GM19239 (cell line): ENCODE results near the gene SUMO1.
"Not testable (repeated sequence)": the region's sequence is repeated elsewhere in the genome, so short reads cannot be mapped to it uniquely, and the experiment has no call there.

Source experiments
- DNase-seq: peaks from one replicate; pipeline ENCODE4 v3.0.0; 2011; ENCODE audit warnings: low spot score; ENCODE audit not compliant: insufficient read length
- FAIRE-seq: peaks from 2 replicates; lab custom pipeline; 2011; peaks lifted over from hg19 to GRCh38; lab: Jason Lieb, UNC

The SUMO1 gene

DNA sequence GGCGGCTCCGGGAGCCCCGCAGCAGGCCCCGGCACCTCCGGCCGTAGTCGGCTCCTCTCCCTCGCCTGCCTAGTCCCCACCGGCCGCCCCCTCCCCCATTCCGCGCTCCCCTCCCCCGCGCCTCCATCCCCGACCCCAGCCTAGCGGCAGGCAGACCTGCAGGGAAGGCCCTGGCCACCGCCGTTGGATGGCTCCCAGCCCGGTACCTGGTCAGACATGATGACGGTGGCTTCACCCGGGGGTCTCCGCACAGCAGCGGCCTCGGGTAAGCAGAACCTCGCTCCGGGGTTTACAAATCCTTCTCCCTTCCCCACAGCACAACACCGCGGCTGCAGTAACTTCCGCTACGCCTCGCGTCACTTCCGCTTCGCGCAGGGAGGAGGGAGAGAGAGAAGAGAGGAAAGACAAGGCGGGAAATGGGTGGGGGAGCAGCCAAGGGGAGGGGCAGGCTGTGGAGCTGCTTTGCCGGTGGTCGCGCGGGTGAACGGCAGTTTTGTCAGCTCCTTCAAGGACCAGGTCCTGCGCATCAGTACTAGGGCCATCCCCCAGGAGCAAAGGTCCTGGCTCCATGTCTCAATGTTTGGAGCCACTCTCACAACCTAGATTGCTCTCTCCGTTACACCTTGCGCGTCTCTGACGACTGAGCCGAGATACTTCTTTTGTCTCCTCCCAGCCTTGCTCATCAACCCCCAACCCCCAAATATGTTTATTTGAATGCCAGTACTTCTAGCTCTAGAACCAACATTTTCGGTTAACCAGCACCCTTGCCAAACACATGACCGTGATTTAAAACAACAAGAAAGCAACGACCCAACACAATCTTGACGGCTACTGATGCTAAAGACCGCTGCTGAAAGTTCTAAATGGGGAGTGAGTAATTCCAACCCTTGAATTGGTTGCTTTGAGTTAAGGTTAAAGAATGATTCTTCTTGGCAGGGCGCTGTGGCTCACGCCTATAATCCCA lies at the start of gene SUMO1:
SUMO1 (minus strand) TSS at position 364 of the 964 bp plus-strand sequence; CDS start at position 218, 146 bp downstream.
- peak; percentile 83 for DNase-seq
- peak; percentile 92 for FAIRE-seq

GRCh38 chr2:202286595-202286994 lies 48.2 kb upstream of the SUMO1 start:
- FAIRE-seq (no peak), DNase-seq (no peak)

GRCh38 chr2:202278944-202279343 lies 40.5 kb upstream of the SUMO1 start:
- no peak for DNase-seq
- peak; percentile 52 for FAIRE-seq

DNA sequence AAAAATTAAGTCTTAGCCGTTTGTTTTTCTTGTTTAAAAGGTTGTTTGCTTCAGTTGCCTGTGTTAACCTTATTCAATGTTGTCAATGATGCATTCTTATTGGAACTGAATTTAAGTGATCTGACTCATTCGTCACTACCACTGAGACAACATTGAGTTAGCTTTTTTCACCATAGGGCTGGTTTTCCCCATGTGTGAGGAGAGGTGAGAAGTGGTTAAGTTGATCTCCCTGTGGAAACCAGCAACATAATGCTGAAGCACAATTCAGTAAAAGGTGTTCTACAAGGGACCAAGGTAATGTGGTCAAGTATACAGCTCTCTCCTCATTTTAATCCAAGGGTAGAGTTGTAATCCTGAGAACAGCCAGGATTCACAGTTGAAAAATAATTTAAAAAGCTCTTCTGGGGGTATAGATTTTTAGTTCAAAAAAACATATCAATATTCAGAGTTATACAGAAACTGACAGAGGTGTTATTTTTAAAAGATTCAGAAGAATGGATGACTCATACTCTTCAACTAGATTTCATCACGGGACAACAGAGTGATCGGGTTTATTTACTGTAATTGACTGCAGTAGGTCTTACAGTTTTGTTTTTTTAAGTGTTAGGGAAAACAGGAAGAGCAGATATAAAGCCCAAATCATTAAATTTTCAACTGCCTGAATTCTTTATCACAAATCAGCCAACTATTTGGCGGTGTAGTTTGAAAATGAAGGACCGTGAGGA lies 39.8 kb upstream of the SUMO1 start:
- DNase-seq (no peak), FAIRE-seq (peak; percentile 61)

- not testable (repeated sequence) for FAIRE-seq
These were observed 37.8 kb upstream of the SUMO1 start for GRCh38 chr2:202276078-202276720.

GRCh38 chr2:202270487-202270886 lies 32.1 kb upstream of the SUMO1 start:
- DNase-seq (no peak), FAIRE-seq (no peak)

More at GRCh38 chr2:202276078-202276720, 37.8 kb upstream of the SUMO1 start:
- DNase-seq = not testable (repeated sequence)

GRCh38 chr2:202269585-202269984 lies 31.2 kb upstream of the SUMO1 start:
- FAIRE-seq (peak; percentile 64), DNase-seq (no peak)

GRCh38 chr2:202267495-202267894 lies 29.1 kb upstream of the SUMO1 start:
- FAIRE-seq = peak; percentile 75
- no peak for DNase-seq

GRCh38 chr2:202265467-202266277 lies 27.3 kb upstream of the SUMO1 start, which contains the start of gene NOP58:
Gene NOP58, plus strand, starts transcription at chr2:202265763. Its CDS starts 179 bp downstream, at chr2:202265942.
- FAIRE-seq (peak; percentile 99), DNase-seq (peak; percentile 69)

GRCh38 chr2:202261531-202261930 lies 23.1 kb upstream of the SUMO1 start:
- DNase-seq (no peak), FAIRE-seq (no peak)

GRCh38 chr2:202251494-202251893 lies 13.1 kb upstream of the SUMO1 start:
- FAIRE-seq (no peak), DNase-seq (no peak)

- DNase-seq = no peak
- no peak for FAIRE-seq
These were observed 11.3 kb upstream of the SUMO1 start for GRCh38 chr2:202249521-202250253.

DNA sequence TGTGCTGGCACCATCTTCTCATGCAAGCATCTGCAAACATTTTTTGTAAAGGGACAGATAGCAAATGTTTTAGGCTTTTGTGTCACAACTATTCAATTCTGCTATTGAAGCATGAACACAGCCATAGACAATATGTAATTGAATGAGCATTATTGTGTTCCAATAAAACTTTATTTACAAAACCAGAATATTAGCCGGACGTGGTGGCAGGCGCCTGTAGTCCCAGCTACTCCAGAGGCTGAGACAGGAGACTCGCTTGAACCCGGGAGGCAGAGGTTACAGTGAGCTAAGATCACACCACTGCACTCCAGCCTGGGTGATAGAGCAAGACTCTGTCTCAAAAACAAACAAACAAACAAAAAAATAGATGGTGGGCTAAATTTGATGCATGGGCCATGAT lies 9.3 kb upstream of the SUMO1 start:
- FAIRE-seq, DNase-seq: not testable (repeated sequence)

GRCh38 chr2:202237787-202238233 lies 587 bp downstream of the SUMO1 start:
- no peak for DNase-seq
- FAIRE-seq = no peak

GRCh38 chr2:202221873-202222272 lies 16.5 kb downstream of the SUMO1 start:
- no peak for FAIRE-seq

GRCh38 chr2:202215179-202215578 lies 23.2 kb downstream of the SUMO1 start:
- no peak for DNase-seq
- no peak for FAIRE-seq

More at GRCh38 chr2:202221873-202222272, 16.5 kb downstream of the SUMO1 start:
- no peak for DNase-seq

- FAIRE-seq = no peak
- DNase-seq = no peak
These were observed 29.9 kb downstream of the SUMO1 start for GRCh38 chr2:202208526-202208925.

DNA sequence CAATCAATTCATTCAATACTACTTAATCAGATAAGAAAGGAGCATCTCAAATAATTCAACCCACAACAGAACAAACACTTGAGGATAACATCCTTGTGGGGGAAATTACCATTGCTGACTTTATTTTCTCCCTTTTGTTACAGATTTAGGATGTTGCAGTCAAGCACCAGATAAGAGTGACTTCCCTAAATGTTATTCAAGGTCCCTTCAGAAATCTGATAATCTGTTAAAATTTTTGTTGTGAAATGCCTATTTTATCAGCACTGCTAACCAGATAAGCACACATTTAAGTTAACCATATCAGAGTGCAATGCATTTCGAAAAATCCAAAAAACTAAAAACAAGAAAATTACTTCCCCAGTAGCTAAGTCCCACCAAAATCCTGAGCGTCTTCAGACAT lies 33.5 kb downstream of the SUMO1 start:
- DNase-seq (no peak), FAIRE-seq (no peak)

- FAIRE-seq (no peak), DNase-seq (no peak)
These were observed 35.0 kb downstream of the SUMO1 start for GRCh38 chr2:202203348-202203747.
